IMR-90 (cell line): ENCODE results near the gene ERGIC2. TPM values are rescaled to one million over a fixed set of nuclear protein-coding genes. Genes with fewer than 3 reads are reported as not detected.
A peak's percentile ranks its signal among the peaks of the same experiment; 100 is the strongest.

Experiments used
- ATAC-seq: fragments of 200-7000 bp; cut with Tn5 transposase; 2 replicates; pipeline ENCODE4 v1.9.1; 2020; ENCODE audit warnings: low read depth, mild to moderate bottlenecking, moderate library complexity
- BruUV-seq: library from RNA; stranded (reverse); fragments of 400-500 nt; replicated peaks from 2 replicates; lab custom pipeline; 2021; lab: Mats Ljungman, UMichigan
- CTCF ChIA-PET: fragments of 300-600 bp; formaldehyde crosslinking; extraction: SDS; loops from one replicate; lab custom pipeline; 2021; ENCODE audit warnings: antibody characterized with exemption; lab: Yijun Ruan, JAX
- POLR2A ChIA-PET: fragments of 300-600 bp; sonication (Branson Sonifier 250); formaldehyde crosslinking; loops from one replicate; lab custom pipeline; 2022; ENCODE audit warnings: antibody characterized with exemption; ENCODE audit not compliant: unreplicated experiment; lab: Charles Lee
- DNase-seq: peaks from one replicate; pipeline ENCODE4 v3.0.0; 2013
- H2AFZ ChIP-seq: replicated peaks from 2 replicates; pipeline ENCODE3; 2013; ENCODE audit warnings: low read length, mild to moderate bottlenecking; ENCODE audit not compliant: poor library complexity
- H2AK5ac ChIP-seq: 2 replicates; pipeline ENCODE4 v1.6.1; 2013; ENCODE audit warnings: low read depth, low read length, inconsistent platforms
- H2AK9ac ChIP-seq: replicated peaks from 2 replicates; pipeline ENCODE3; 2013; ENCODE audit warnings: mild to moderate bottlenecking, low read depth, low read length, moderate library complexity; ENCODE audit not compliant: poor library complexity
- H2BK120ac ChIP-seq: 2 replicates; pipeline ENCODE4 v1.6.1; 2013; ENCODE audit warnings: low read depth, low read length, inconsistent platforms
- H2BK15ac ChIP-seq: 3 replicates; pipeline ENCODE4 v1.6.1; 2013; ENCODE audit warnings: low read depth, low read length, inconsistent platforms
- H2BK20ac ChIP-seq: 2 replicates; pipeline ENCODE4 v1.6.1; 2013; ENCODE audit warnings: low read depth, mild to moderate bottlenecking, inconsistent platforms, low read length, moderate library complexity
- H2BK5ac ChIP-seq: 2 replicates; pipeline ENCODE4 v1.6.1; 2013; ENCODE audit warnings: mild to moderate bottlenecking, low read depth, low read length, inconsistent platforms; ENCODE audit not compliant: poor library complexity, severe bottlenecking
- H3K14ac ChIP-seq: replicated peaks from 2 replicates; pipeline ENCODE4 v1.6.1; 2013; ENCODE audit warnings: low read depth, low read length, inconsistent platforms
- H3K18ac ChIP-seq: 2 replicates; pipeline ENCODE4 v1.6.1; 2013; ENCODE audit warnings: low read depth, low read length, control low read depth
- H3K23ac ChIP-seq: 2 replicates; pipeline ENCODE4 v1.6.1; 2013; ENCODE audit warnings: low read depth, low read length, inconsistent platforms
- H3K27ac ChIP-seq: 2 replicates; pipeline ENCODE4 v1.5.1; 2013; ENCODE audit warnings: mild to moderate bottlenecking, control low read depth, low read length; ENCODE audit not compliant: insufficient read depth
- H3K27me3 ChIP-seq: 2 replicates; pipeline ENCODE4 v1.6.1; 2013; ENCODE audit warnings: low read length; ENCODE audit not compliant: control insufficient read depth, insufficient read depth
- H3K36me3 ChIP-seq: 2 replicates; pipeline ENCODE4 v1.6.1; 2013; ENCODE audit warnings: low read length, mixed read lengths; ENCODE audit not compliant: control insufficient read depth, insufficient read depth
- H3K4ac ChIP-seq: 2 replicates; pipeline ENCODE4 v1.6.1; 2013; ENCODE audit warnings: low read depth, low read length, inconsistent platforms
- H3K4me1 ChIP-seq: 2 replicates; pipeline ENCODE4 v1.6.1; 2013; ENCODE audit warnings: low read length, mixed read lengths; ENCODE audit not compliant: control insufficient read depth, insufficient read depth
- H3K4me2 ChIP-seq: 2 replicates; pipeline ENCODE4 v1.6.1; 2013; ENCODE audit warnings: low read depth, mild to moderate bottlenecking, control low read depth, low read length, moderate library complexity
- H3K4me3 ChIP-seq: 2 replicates; pipeline ENCODE4 v1.5.1; 2013; ENCODE audit warnings: low read depth, mild to moderate bottlenecking, control low read depth, low read length, moderate library complexity; ENCODE audit not compliant: insufficient read depth
- H3K56ac ChIP-seq: 2 replicates; pipeline ENCODE4 v1.6.1; 2013; ENCODE audit warnings: low read length, inconsistent platforms; ENCODE audit not compliant: insufficient read depth; ENCODE audit errors: extremely low read depth
- H3K79me1 ChIP-seq, 2 experiments: 2 replicates each; pipeline ENCODE4 v1.6.1; 2013; ENCODE audit warnings: low read length in 2 of 2, inconsistent platforms in 1 of 2, low read depth in 1 of 2
- H3K9ac ChIP-seq: 2 replicates; pipeline ENCODE4 v1.6.1; 2013; ENCODE audit warnings: low read depth, low read length, control low read depth
- H3K9me1 ChIP-seq: 2 replicates; pipeline ENCODE4 v1.6.1; 2013; ENCODE audit warnings: low read length, inconsistent platforms; ENCODE audit not compliant: insufficient read depth
- H3K9me3 ChIP-seq: 2 replicates; pipeline ENCODE4 v1.6.1; 2013; ENCODE audit warnings: low read length; ENCODE audit not compliant: control insufficient read depth, insufficient read depth
- H4K20me1 ChIP-seq: 2 replicates; pipeline ENCODE4 v1.6.1; 2013; ENCODE audit warnings: low read length, inconsistent platforms; ENCODE audit not compliant: insufficient read depth
- H4K5ac ChIP-seq: 2 replicates; pipeline ENCODE4 v1.6.1; 2013; ENCODE audit warnings: mild to moderate bottlenecking, low read depth, low read length, control low read depth
- H4K8ac ChIP-seq, 2 experiments: 2 replicates each; pipeline ENCODE4 v1.6.1; 2013; ENCODE audit warnings: low read depth in 2 of 2, low read length in 2 of 2, control low read depth in 1 of 2, inconsistent platforms in 1 of 2
- H4K91ac ChIP-seq: 2 replicates; pipeline ENCODE4 v1.6.1; 2013; ENCODE audit warnings: low read depth, low read length, inconsistent platforms; ENCODE audit not compliant: insufficient read depth
- BHLHE40 ChIP-seq: fragments of 150-350 bp; IDR thresholded peaks from 2 replicates; pipeline ENCODE4 v1.6.1; 2016; ENCODE audit warnings: mild to moderate bottlenecking, low read depth, low read length
- CEBPB ChIP-seq: IDR thresholded peaks from 2 replicates; pipeline ENCODE4 v1.6.1; 2012; ENCODE audit warnings: low read depth, low read length, improper control_type of control experiment
- CHD1 ChIP-seq: IDR thresholded peaks from 2 replicates; pipeline ENCODE4 v1.6.1; 2012; ENCODE audit warnings: low read depth, low read length, improper control_type of control experiment
- FOS ChIP-seq: fragments of 150-350 bp; IDR thresholded peaks from 2 replicates; pipeline ENCODE4 v1.6.1; 2016; ENCODE audit warnings: low read depth, low read length
- MAFK ChIP-seq: IDR thresholded peaks from 2 replicates; pipeline ENCODE4 v1.6.1; 2012; ENCODE audit warnings: low read depth, low read length, improper control_type of control experiment
- MAZ ChIP-seq: IDR thresholded peaks from 2 replicates; pipeline ENCODE4 v1.6.1; 2012; ENCODE audit warnings: low read depth, mild to moderate bottlenecking, low read length, improper control_type of control experiment, moderate library complexity, borderline replicate concordance
- MXI1 ChIP-seq: IDR thresholded peaks from 2 replicates; pipeline ENCODE4 v1.6.1; 2012; ENCODE audit warnings: low read depth, mild to moderate bottlenecking, low read length, moderate library complexity, borderline replicate concordance
- NFE2L2 ChIP-seq: fragments of 150-350 bp; IDR thresholded peaks from 2 replicates; pipeline ENCODE4 v1.6.1; 2016; ENCODE audit warnings: low read depth, mild to moderate bottlenecking, low read length
- POLR2A ChIP-seq: IDR thresholded peaks from 2 replicates; pipeline ENCODE4 v1.6.1; 2012; ENCODE audit warnings: mild to moderate bottlenecking, low read depth, low read length
- RAD21 ChIP-seq: IDR thresholded peaks from 2 replicates; pipeline ENCODE4 v1.6.1; 2012; ENCODE audit warnings: low read length, improper control_type of control experiment
- RFX5 ChIP-seq: IDR thresholded peaks from 2 replicates; pipeline ENCODE4 v1.8.0; 2012; ENCODE audit warnings: low read depth, mild to moderate bottlenecking, low read length, moderate library complexity
- SMC3 ChIP-seq: fragments of 150-350 bp; IDR thresholded peaks from 2 replicates; pipeline ENCODE4 v1.6.1; 2016; ENCODE audit warnings: low read depth, mild to moderate bottlenecking, antibody characterized with exemption, low read length, moderate library complexity
- USF2 ChIP-seq: fragments of 150-350 bp; IDR thresholded peaks from 2 replicates; pipeline ENCODE4 v1.6.1; 2017; ENCODE audit warnings: mild to moderate bottlenecking, antibody characterized with exemption, low read length, low read depth
- WGBS, 2 experiments: methylation state at CpG; one replicate each; pipeline versions ENCODE4 v1.1.5 to v1.1.7; 2013; ENCODE audit warnings: missing lambda C conversion rate in 2 of 2; ENCODE audit not compliant: insufficient read length in 1 of 2; ENCODE audit errors: extremely low coverage in 2 of 2; 5-methylcytosine and 5-hydroxymethylcytosine counted together
- dilution Hi-C: fragments of 300-500 bp; cut with HindIII; formaldehyde crosslinking; loops from one replicate; pipeline ENCODE4 v1.14.3; 2018; ENCODE audit warnings: low sequenced_read_pairs; ENCODE audit not compliant: unreplicated experiment
- in situ Hi-C: fragments of 300-500 bp; cut with MboI; formaldehyde crosslinking; loops from 3 replicates; pipeline ENCODE4 v1.14.3; 2019; ENCODE audit warnings: low sequenced_read_pairs, inconsistent platforms, mixed read lengths
- intact Hi-C: fragments of 100-400 bp; cut with micrococcal nuclease; formaldehyde crosslinking; loops from 2 replicates; pipeline ENCODE4 v1.10.0; 2022
- polyA plus RNA-seq, 3 experiments: library from polyadenylated mRNA; depleted of rRNA; stranded (reverse); fragments of >200 nt; gene quantifications; 2 replicates each; pipeline ENCODE4 v1.2.3, GENCODE V29; 2012; ENCODE audit warnings: low replicate concordance in 1 of 3
- total RNA-seq: library from RNA; depleted of rRNA; stranded (reverse); fragments of >200 nt; gene quantifications from 2 replicates; pipeline ENCODE4 v1.2.3, GENCODE V29; 2012
- TF ChIP-seq, protein P1 (sequence below): conservative IDR thresholded peaks from 2 replicates; pipeline ENCODE4 v1.5.1; 2012; ENCODE audit warnings: mild to moderate bottlenecking, low read depth, low read length, improper control_type of control experiment

The ERGIC2 gene
- total and polyA plus RNA-seq, 2 of the 4 experiments (the other 2 are of a cell fraction), result 41.0 to 45.3 TPM

DNA sequence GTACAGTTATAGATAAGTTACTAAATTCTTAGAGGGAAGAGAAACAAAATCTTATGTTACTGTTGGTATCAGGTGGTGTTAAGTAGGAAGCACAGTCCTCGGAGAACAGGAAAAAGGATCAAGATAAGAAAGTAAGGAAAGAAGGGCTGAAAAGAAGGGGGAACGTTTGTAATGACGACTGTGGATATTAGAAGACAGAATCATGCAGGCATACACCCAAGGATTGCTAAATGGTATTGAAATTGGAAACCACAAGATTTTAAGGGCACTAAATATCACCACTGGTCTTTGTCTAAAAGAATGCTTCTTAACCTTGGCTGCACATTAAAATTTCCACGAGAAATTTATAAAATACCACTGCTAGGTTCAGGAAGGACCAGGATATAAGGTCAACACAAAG, 34.1 kb upstream of the ERGIC2 start:
- no peak overlapping the region for H3K4me3 ChIP-seq
- ChIA-PET POLR2A (no interaction called here), CTCF (interaction anchor here (0.7 kb wide), 1 partner anchor 79 kb away, joined by 3 read pairs; no protein-coding TSS in a partner anchor)
- WGBS, 2 experiments, result 41% methylated on average over 2 of the region's 4 CpGs; no CpG with 5 or more reads in 1 of the 2 experiments
- no peaks in the 10 kb centered on the region for H3K36me3 ChIP-seq
- no peak overlapping the region for H4K8ac ChIP-seq
- no peak overlapping the region for H4K91ac ChIP-seq
- H3K4me2 ChIP-seq, result peak overlapping the region; percentile 54; the same call in 1 of the 2 replicates
- H3K27ac ChIP-seq, result no peak overlapping the region
- peak overlapping the region; percentile 42; the same call in 1 of the 2 replicates for H4K5ac ChIP-seq
- H2AK9ac ChIP-seq, result no peak overlapping the region
- ATAC-seq (no peak), DNase-seq (no peak)
- BruUV-seq, result no TSS peak
- H3K56ac ChIP-seq, result no peak overlapping the region
- dilution Hi-C loops (no loop called here), in situ Hi-C loops (no loop called here), intact Hi-C loops (no loop called here)
- no peaks in the 10 kb centered on the region for H3K79me1 ChIP-seq
- H3K14ac ChIP-seq, result peak overlapping the region; percentile 79; the same call in 1 of the 2 replicates
- no peak overlapping the region for H2AFZ ChIP-seq
- no peak overlapping the region for H2BK15ac ChIP-seq
- TF ChIP-seq NFE2L2 (no peak), FOS (no peak), CEBPB (no peak), CHD1 (no peak), BHLHE40 (no peak), MAZ (no peak), MAFK (no peak), USF2 (no peak), MXI1 (no peak), SMC3 (no peak), POLR2A (no peak), RFX5 (no peak), RAD21 (no peak)
- TF ChIP-seq, protein P1, sequence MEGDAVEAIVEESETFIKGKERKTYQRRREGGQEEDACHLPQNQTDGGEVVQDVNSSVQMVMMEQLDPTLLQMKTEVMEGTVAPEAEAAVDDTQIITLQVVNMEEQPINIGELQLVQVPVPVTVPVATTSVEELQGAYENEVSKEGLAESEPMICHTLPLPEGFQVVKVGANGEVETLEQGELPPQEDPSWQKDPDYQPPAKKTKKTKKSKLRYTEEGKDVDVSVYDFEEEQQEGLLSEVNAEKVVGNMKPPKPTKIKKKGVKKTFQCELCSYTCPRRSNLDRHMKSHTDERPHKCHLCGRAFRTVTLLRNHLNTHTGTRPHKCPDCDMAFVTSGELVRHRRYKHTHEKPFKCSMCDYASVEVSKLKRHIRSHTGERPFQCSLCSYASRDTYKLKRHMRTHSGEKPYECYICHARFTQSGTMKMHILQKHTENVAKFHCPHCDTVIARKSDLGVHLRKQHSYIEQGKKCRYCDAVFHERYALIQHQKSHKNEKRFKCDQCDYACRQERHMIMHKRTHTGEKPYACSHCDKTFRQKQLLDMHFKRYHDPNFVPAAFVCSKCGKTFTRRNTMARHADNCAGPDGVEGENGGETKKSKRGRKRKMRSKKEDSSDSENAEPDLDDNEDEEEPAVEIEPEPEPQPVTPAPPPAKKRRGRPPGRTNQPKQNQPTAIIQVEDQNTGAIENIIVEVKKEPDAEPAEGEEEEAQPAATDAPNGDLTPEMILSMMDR, result no peak
- H2BK120ac ChIP-seq, result peak overlapping the region; percentile 82
- peaks cover 4% of the 10 kb centered on the region; the same call in 1 of the 2 replicates for H3K4me1 ChIP-seq
- H3K27me3 ChIP-seq, result no peaks in the 10 kb centered on the region
- peak overlapping the region; percentile 77; the same call in 1 of the 2 replicates for H3K18ac ChIP-seq
- H2BK20ac ChIP-seq, result peak overlapping the region; percentile 77
- H3K9me1 ChIP-seq, result no peaks in the 10 kb centered on the region
- H3K9ac ChIP-seq, result no peak overlapping the region
- no peaks in the 10 kb centered on the region for H4K20me1 ChIP-seq
- no peak overlapping the region for H2AK5ac ChIP-seq
- H2BK5ac ChIP-seq, result no peak overlapping the region
- H3K4ac ChIP-seq, result peak overlapping the region; percentile 56
- no peaks in the 10 kb centered on the region for H3K9me3 ChIP-seq
- no peak overlapping the region for H3K23ac ChIP-seq
